Stimulated activated CD4-positive, alpha-beta T cell treated with anti-CD3 and anti-CD28 coated beads, Interleukin-15, amount 100 ng/mL, for 1 hour (primary cell): ENCODE results near the gene SSX1.
"Not testable (repeated sequence)": the region's sequence is repeated elsewhere in the genome, so short reads cannot be mapped to it uniquely, and the experiment has no call there.

Experiments
- DNase-seq, 2 donors: peaks; one replicate each; pipeline ENCODE4 v3.0.0-alpha.2; 2020; ENCODE audit warnings: low read depth in 1 of 2, low spot score in 1 of 2

Gene SSX1, protein sequence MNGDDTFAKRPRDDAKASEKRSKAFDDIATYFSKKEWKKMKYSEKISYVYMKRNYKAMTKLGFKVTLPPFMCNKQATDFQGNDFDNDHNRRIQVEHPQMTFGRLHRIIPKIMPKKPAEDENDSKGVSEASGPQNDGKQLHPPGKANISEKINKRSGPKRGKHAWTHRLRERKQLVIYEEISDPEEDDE

DNA sequence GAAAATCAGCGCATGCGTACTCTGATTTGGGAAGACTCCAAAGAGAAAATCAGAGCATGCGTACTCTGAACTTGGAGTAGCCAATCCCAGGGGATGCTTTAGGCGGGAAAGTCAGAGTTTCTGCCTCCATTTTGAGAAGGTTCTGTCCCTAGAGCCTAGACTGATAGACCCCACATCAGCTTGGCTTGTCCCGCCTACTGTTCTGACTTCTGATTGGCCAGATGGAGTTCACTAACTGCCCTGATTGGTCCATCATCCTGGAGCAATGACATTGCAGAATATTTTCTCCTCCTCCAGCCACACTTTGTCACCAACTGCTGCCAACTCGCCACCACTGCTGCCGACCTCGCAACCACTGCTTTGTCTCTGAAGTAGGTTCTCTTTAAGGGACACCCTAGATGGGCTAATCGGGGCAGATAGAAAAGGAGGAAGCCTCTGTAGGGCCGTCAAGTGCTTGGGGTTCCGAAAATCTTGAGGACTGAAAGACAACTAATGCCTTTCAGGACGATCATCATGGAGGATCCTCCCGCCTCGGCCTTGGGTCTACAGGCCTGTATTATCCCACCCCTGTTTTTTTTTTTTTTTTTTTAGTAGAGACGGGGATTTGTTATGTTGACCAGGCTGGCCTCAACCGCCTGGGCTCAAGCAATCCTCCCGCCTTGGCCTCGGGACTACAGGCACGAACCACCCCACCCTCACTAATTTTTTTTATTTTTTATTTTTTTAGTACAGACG lies at the start of gene SSX1:
SSX1 (plus strand) TSS at position 331 of the 735 bp plus-strand sequence. CDS start 1,850 bp downstream, outside the sequence.
- DNase-seq = not testable (repeated sequence)

DNA sequence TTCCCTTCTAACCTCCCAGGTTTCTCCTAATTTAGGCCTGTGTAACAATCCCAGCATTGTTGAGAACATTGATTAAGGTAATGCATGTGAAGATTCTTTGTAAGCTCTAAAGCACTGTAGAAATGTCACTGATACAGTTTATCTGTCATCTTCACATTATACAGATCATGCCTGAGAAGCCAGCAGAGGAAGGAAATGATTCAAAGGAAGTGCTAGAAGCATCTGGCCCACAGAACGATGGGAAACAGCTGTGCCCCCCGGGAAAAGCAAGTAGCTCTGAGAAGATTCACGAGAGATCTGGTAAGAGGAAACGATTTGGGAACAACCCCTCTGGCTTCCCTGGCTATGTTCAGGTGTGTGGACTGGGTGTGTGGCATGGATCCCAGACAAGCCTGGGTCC lies 40.9 kb upstream of the SSX1 start:
- not testable (repeated sequence) for DNase-seq

DNA sequence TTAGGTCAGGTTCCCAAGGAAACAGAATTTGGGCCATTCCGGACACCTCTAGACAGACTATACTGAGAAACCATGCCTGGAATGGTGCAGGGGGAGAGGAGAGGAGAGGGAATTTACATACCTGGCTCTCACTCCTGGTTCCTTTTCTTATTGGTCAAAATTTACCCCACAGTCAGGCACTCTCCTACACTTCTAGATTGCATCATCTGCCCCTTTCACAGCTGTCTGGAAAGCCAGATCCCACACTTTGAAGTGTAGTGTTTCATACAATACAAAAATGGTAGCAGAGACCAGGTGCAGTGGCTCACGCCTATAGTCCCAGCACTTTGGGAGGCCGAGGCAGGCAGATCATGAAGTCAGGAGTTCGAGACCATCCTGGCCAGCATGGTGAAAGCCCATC lies 31.0 kb upstream of the SSX1 start:
- DNase-seq = not testable (repeated sequence)

DNA sequence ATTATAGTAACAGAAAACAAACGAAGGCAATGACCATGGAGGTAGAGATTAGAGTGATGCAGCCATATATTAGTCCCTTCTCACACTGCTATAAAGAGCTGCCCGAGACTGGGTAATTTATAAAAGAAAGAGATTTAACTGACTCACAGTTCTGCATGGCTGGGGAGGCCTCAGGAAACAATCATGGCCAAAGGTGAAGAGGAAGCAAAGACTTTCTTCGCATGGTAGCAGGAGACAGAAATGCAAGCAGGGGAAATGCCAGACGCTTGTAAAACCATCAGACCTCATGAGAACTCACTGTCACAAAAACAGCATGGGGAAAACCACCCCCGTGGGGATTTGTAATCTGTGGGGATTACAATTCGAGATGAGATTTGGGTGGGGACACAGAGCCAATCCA lies 2.2 kb upstream of the SSX1 start:
- DNase-seq = not testable (repeated sequence)

DNA sequence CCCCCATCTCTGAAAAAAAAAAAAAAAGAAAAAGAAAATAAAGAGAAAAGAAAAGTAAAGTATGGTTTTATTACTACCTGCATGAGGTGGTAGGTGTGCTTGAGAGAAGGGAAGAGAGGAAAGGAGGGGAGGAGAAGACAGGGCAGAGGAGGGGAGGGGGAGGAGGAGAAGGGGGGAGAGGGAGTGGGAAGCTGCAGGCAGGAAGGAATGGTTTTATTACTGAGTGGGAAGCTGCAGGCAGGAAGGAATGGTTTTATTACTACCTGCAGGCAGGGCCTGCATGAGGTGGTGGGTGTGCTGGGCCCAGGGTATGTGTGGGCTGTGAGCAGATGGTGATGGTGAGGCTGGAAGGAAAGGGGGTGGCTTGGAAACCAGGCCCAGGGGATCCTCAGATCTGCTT lies 19.2 kb downstream of the SSX1 start:
- DNase-seq = not testable (repeated sequence)

DNA sequence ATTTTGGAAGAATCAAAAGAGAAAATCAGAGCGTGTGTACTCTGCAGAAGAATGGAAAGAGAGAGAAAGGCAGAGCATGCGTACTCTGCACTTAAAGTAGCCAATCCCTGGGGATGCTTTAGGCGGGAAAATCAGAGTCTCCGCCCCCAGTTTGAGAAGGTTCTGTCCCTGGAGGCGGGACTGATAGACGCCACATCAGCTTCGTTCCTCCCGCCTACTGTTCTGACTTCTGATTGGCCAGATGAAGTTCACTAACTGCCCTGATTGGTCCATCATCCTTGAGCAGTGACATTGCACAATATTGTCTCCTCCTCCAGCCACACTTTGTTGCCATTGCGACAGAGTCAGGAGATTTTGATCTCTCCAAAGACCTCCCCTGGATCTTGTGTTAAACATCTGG lies 23.8 kb downstream of the SSX1 start:
- no peak for DNase-seq

DNA sequence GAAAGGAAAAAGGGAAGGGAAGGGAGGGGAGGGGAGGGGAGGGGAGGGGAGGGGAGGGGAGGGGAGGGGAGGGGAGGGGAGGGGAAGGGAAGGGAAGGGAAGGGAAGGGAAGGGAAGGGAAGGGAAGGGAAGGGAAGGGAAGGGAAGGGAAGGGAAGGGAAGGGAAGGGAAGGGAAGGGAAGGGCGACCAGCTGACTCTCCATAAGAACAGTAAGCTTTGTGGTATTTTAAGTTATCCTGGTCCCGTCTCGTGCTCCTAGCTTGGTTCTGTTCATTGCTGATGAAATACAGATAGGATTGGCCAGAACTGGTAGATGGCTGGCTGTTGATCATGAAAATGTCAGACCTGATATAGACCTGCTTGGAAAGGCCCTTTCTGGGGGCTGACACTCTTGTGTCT lies 25.5 kb downstream of the SSX1 start:
- not testable (repeated sequence) for DNase-seq

DNA sequence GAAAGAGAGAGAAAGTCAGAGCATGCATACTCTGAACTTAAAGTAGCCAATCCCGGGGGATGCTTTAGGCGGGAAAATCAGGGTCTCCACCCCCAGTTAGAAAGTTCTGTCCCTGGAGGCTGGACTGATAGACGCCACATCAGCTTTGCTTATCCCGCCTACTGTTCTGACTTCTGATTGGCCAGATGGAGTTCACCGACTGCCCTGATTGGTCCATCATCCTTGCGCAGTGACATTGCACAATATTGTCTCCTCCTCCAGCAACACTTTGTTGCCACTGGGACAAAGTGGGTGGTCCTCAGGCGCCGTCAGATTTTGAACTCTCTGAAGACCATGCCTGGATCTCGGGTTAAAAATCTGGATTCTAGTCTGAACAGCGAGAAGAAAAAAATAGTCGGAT lies 51.0 kb downstream of the SSX1 start:
- no peak for DNase-seq

DNA sequence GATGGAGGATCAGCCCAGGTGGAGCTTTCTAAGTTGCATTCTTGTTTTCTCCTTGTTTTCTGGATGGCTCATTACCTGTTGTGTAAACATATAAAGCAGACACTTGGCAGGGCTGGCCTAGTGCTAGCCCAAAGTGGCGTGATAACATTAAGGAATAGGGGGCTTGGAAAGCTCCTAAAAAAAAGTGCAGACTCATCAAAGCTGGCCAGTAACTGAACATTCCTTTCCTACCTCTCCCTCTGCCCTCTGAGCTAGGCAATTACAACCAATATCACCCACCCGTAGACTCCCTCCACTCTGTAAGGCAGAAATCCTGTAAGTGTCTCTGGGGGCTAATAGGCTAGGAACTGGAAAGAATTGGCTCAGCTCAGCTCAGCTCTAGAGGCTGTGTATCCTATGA lies 58.8 kb downstream of the SSX1 start:
- not testable (repeated sequence) for DNase-seq
